ENCODE results near the gene ITPKB. TPM values are rescaled to one million over a fixed set of nuclear protein-coding genes. Genes with fewer than 3 reads are reported as not detected.
A peak's percentile ranks its signal among the peaks of the same experiment; 100 is the strongest.

Gene ITPKB
- total RNA-seq, 4 donors from 2014 or later: 29.7 to 117 (median 44.9) TPM

DNA sequence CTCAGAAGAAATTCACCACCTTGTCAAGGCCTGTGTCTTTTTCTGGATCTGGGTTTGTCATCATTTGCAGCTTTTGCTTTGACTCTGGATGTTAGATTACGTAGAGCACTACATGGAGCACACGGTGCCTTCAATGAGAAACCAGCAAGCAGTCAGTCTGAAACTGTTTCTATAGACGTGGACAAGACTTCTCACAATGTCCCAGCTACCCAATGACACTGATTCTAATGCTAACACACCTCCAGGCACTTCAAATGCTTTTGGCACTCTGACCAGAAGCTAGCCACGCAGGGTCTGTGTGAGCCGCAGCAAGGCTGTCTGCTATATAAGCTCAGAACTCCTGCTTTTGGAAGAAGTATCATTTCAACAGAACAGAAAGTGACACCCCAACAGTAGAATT is 38.2 kb downstream of the ITPKB start:
- DNase-seq: no peak
- H3K4me1 ChIP-seq: peaks cover 11 to 17% of the 10 kb centered on the region in 2 donors
- no peaks in the 10 kb centered on the region for H3K9me3 ChIP-seq
- peak overlapping the region; percentile 40 to 56 for H3K27ac ChIP-seq
- no peaks in the 10 kb centered on the region for H3K36me3 ChIP-seq
- no peak overlapping the region for H3K4me3 ChIP-seq
- no peaks in the 10 kb centered on the region for H3K27me3 ChIP-seq
- TF ChIP-seq, protein P1, sequence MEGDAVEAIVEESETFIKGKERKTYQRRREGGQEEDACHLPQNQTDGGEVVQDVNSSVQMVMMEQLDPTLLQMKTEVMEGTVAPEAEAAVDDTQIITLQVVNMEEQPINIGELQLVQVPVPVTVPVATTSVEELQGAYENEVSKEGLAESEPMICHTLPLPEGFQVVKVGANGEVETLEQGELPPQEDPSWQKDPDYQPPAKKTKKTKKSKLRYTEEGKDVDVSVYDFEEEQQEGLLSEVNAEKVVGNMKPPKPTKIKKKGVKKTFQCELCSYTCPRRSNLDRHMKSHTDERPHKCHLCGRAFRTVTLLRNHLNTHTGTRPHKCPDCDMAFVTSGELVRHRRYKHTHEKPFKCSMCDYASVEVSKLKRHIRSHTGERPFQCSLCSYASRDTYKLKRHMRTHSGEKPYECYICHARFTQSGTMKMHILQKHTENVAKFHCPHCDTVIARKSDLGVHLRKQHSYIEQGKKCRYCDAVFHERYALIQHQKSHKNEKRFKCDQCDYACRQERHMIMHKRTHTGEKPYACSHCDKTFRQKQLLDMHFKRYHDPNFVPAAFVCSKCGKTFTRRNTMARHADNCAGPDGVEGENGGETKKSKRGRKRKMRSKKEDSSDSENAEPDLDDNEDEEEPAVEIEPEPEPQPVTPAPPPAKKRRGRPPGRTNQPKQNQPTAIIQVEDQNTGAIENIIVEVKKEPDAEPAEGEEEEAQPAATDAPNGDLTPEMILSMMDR (IDR thresholded peaks at IDR 0.05): no peak
- TF ChIP-seq POLR2A (IDR thresholded peaks at IDR 0.05): no peak
- intact Hi-C loops (cut with DNase I; ENCODE audit: low total_unique reads): no loop called here

DNA sequence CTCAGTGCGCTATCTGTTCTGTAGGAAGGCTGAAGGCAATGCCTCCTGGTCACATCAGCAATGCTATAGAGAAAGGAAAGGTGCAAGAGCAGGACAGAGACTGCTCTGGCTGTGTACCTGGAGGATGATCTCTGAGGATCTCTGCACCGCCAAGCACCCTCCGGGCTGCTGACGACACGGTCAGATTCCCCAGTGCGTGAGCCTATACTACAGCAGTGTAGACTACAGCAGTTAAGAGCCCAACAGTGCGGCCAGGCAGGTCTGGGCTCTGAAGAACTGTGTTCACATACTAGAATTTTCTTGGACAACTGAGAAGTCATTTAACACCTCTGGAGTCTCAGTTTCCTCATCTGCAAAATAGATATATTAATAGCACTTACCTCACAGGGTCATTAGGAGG is 39.9 kb downstream of the ITPKB start:
- Histone ChIP-seq H3K9me3 (no peaks in the 10 kb centered on the region), H3K27me3 (no peaks in the 10 kb centered on the region), H3K27ac (peak overlapping the region in 1 of 2 donors; percentile 95), H3K4me3 (no peak overlapping the region), H3K4me1 (peaks cover 11 to 17% of the 10 kb centered on the region in 2 donors), H3K36me3 (no peaks in the 10 kb centered on the region)
- intact Hi-C loops (cut with DNase I; ENCODE audit: low total_unique reads): no loop called here
- DNase-seq: no peak
- TF ChIP-seq, protein P1 (IDR thresholded peaks at IDR 0.05): no peak
- no peak for TF ChIP-seq POLR2A (IDR thresholded peaks at IDR 0.05)

DNA sequence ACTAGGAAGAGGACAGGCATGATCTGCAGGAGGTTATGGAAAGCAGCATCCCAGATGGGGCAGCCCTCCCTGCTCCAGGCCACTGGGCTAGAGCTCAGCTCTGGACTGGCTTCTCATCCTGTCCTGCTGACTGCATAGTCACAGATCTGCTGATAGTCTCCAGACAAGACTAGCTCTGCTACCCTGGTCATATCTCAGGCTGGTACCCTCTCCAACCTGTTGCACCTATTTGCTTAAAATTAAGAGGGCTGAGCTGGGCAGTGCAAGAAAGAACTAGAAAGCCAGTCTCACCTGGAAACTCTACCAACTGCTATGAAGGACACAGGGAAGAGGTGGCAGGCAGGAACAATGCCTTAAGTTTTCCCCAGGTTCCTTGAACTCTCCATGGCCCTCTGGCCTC is 40.4 kb downstream of the ITPKB start:
- no peaks in the 10 kb centered on the region for H3K36me3 ChIP-seq
- no peak overlapping the region for H3K4me3 ChIP-seq
- TF ChIP-seq, protein P1 (IDR thresholded peaks at IDR 0.05): no peak
- no peak for TF ChIP-seq POLR2A (IDR thresholded peaks at IDR 0.05)
- intact Hi-C loops (cut with DNase I; ENCODE audit: low total_unique reads): no loop called here
- peak overlapping the region in 1 of 2 donors; percentile 95 for H3K27ac ChIP-seq
- H3K9me3 ChIP-seq: no peaks in the 10 kb centered on the region
- DNase-seq: no peak
- H3K4me1 ChIP-seq: peaks cover 13 to 17% of the 10 kb centered on the region in 2 donors
- H3K27me3 ChIP-seq: no peaks in the 10 kb centered on the region

DNA sequence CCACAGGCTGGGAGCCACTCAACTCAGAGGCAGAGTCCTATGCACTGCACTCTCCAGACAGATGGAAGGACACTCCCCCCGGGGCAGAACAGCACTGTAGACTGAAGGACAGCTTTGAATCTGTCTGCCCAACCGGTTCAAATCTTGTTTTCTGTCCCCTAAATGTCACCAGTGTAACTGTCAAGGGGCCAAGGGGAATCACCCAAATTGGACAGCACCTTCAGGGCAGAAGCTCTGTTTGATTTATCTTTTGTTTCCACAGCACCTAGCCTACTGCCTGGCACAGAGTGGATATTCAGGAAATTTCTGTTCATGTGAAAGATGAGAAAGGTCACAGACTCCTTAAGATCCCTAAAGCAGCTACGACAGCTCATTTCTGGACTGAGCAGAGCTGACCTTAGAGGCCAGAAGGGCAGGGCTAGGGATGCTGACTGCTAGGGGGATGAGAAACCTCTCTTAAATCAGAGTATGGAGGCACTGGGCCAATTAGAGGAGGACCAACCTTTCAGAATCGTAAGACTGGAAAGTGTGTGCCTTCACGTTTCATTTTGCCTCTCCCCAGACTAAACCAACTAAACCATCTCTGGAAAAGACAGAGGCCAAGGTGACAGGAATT is 41.0 kb downstream of the ITPKB start:
- H3K9me3 ChIP-seq: no peaks in the 10 kb centered on the region
- H3K27ac ChIP-seq: peak overlapping the region in 1 of 2 donors; percentile 95
- H3K4me3 ChIP-seq: no peak overlapping the region
- intact Hi-C loops (cut with DNase I; ENCODE audit: low total_unique reads): no loop called here
- TF ChIP-seq, protein P1 (IDR thresholded peaks at IDR 0.05): no peak
- no peaks in the 10 kb centered on the region for H3K36me3 ChIP-seq
- no peak for DNase-seq
- peaks cover 17 to 19% of the 10 kb centered on the region in 2 donors for H3K4me1 ChIP-seq
- no peaks in the 10 kb centered on the region for H3K27me3 ChIP-seq

DNA sequence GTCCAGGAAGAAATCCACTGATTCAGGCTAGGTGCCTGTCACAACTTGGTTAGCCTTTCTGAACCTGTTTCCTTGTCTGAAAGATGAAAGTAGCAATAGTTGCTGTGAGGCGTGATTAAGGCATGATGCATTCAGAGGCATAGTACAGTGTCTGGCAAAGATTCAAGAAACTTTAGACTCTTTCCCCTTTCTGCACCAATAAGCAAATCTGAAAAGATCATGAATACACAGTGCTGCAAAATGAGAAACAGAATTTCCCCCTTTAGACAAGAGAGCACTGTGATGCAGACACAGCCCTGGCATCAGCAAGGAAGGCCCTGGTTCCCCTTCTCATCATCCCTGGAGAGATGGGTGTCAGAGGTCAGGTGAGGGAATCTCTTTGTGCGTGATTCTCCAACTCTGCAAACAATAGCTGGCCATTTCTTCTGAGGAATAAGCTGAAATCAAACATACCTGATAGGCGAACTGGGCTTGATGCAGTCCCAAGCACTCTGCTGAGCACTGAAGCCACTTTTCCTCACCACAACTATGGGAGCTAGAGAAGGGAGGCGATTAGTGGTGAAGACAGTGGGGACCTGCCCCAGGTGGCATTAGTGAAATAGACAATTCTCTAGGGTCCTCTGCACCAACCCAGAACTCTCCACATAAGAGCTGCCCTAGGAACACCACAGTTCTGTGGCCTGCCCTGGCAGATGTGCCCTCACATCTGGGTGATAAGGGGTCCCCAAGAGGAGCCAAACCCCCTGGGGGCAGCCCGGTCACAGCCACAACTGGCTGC is 41.7 kb downstream of the ITPKB start:
- intact Hi-C loops (cut with DNase I; ENCODE audit: low total_unique reads): no loop called here

More for the DNA sequence above, 41.7 kb downstream of the ITPKB start:
- Histone ChIP-seq H3K36me3 (no peaks in the 10 kb centered on the region), H3K9me3 (no peaks in the 10 kb centered on the region), H3K27ac (peak overlapping the region in 1 of 2 donors; percentile 95), H3K27me3 (no peaks in the 10 kb centered on the region), H3K4me1 (peaks cover 17 to 23% of the 10 kb centered on the region in 2 donors), H3K4me3 (no peak overlapping the region)
- TF ChIP-seq, protein P1 (IDR thresholded peaks at IDR 0.05): no peak
- no peak for TF ChIP-seq POLR2A (IDR thresholded peaks at IDR 0.05)
- DNase-seq: no peak
